Neural cell (in vitro differentiated cells): ENCODE data around the gene PVALEF. TPM values are rescaled to one million over a fixed set of nuclear protein-coding genes. Genes with fewer than 3 reads are reported as not detected.

Experiments
- H2AFZ ChIP-seq: fragments of 200-600, 300-800 bp; sonication (generic), shearing (Covaris generic); 2 replicates; pipeline ENCODE4 v1.6.0; 2014; ENCODE audit warnings: low read depth, mild to moderate bottlenecking, antibody characterized with exemption, low read length, moderate library complexity
- H3F3A ChIP-seq: fragments of 200-600 bp; shearing (Covaris generic); 2 replicates; pipeline ENCODE4 v1.6.1; 2016; ENCODE audit warnings: mild to moderate bottlenecking, moderate library complexity, mixed read lengths, antibody characterized with exemption, low read length; ENCODE audit not compliant: insufficient read depth, poor library complexity, severe bottlenecking
- H3K27ac ChIP-seq: fragments of 200-600, 300-800 bp; sonication (generic), shearing (Covaris generic); 2 replicates; pipeline ENCODE4 v1.5.1; 2014; ENCODE audit warnings: mild to moderate bottlenecking, low read length, moderate library complexity
- H3K27me3 ChIP-seq: fragments of 300-800, 200-600 bp; sonication (generic), shearing (Covaris generic); 2 replicates; pipeline ENCODE4 v1.6.0; 2014; ENCODE audit warnings: mild to moderate bottlenecking, low read depth, low read length, moderate library complexity; ENCODE audit not compliant: insufficient read depth
- H3K36me3 ChIP-seq: fragments of 300-800, 200-600 bp; sonication (generic), shearing (Covaris generic); 2 replicates; pipeline ENCODE4 v1.5.1; 2014; ENCODE audit warnings: mild to moderate bottlenecking, antibody characterized with exemption, low read length, moderate library complexity; ENCODE audit not compliant: insufficient read depth
- H3K4me2 ChIP-seq: fragments of 300-800, 200-600 bp; sonication (generic), shearing (Covaris generic); 2 replicates; pipeline ENCODE4 v1.6.0; 2014; ENCODE audit warnings: mild to moderate bottlenecking, low read length
- H3K4me3 ChIP-seq: fragments of 300-800, 200-600 bp; sonication (generic), shearing (Covaris generic); 2 replicates; pipeline ENCODE4 v1.5.1; 2014; ENCODE audit warnings: mild to moderate bottlenecking, low read length, moderate library complexity
- H3K79me2 ChIP-seq: fragments of 200-600 bp; shearing (Covaris generic); replicated peaks from 2 replicates; pipeline ENCODE4 v1.6.0; 2014; ENCODE audit warnings: mild to moderate bottlenecking, low read length, moderate library complexity; ENCODE audit not compliant: insufficient read depth
- H3K9ac ChIP-seq: fragments of 300-800, 200-600 bp; sonication (generic), shearing (Covaris generic); 2 replicates; pipeline ENCODE4 v1.6.1; 2016; ENCODE audit warnings: mild to moderate bottlenecking, low read length, mixed read lengths
- H3K9me2 ChIP-seq: fragments of 200-600 bp; shearing (Covaris generic); 2 replicates; pipeline ENCODE4 v1.6.1; 2016; ENCODE audit warnings: mild to moderate bottlenecking, low read length, mixed read lengths; ENCODE audit not compliant: insufficient read depth
- H3K9me3 ChIP-seq: fragments of 200-600, 300-800 bp; sonication (generic), shearing (Covaris generic); 2 replicates; pipeline ENCODE4 v1.6.1; 2016; ENCODE audit warnings: mild to moderate bottlenecking, mixed run types, low read length, moderate library complexity, mixed read lengths
- H4K20me1 ChIP-seq: fragments of 200-600 bp; shearing (Covaris generic); 2 replicates; pipeline ENCODE4 v1.6.1; 2016; ENCODE audit warnings: mild to moderate bottlenecking, mixed run types; ENCODE audit not compliant: insufficient read depth
- EP300 ChIP-seq: fragments of 450-650 bp; conservative IDR thresholded peaks from 2 replicates; pipeline ENCODE4 v1.6.1; 2014; ENCODE audit warnings: antibody characterized with exemption, mild to moderate bottlenecking, moderate library complexity; ENCODE audit not compliant: poor library complexity, severe bottlenecking
- EZH2 ChIP-seq: fragments of 200-600, 300-800 bp; shearing (Covaris generic), sonication (generic); IDR thresholded peaks from 2 replicates; pipeline ENCODE4 v1.6.1; 2014; ENCODE audit warnings: antibody characterized with exemption, low read length, borderline replicate concordance, mild to moderate bottlenecking; ENCODE audit not compliant: insufficient read depth, poor library complexity, severe bottlenecking
- MXI1 ChIP-seq: fragments of 450-650 bp; conservative IDR thresholded peaks from 2 replicates; pipeline ENCODE4 v1.6.1; 2014; ENCODE audit warnings: antibody characterized with exemption, mild to moderate bottlenecking; ENCODE audit not compliant: poor library complexity, severe bottlenecking
- POLR2AphosphoS5 ChIP-seq: IDR thresholded peaks from 2 replicates; pipeline ENCODE4 v1.6.1; 2012
- RAD21 ChIP-seq: fragments of 450-650 bp; conservative IDR thresholded peaks from 2 replicates; pipeline ENCODE4 v1.6.1; 2014; ENCODE audit warnings: antibody characterized with exemption, mild to moderate bottlenecking, moderate library complexity
- SMC3 ChIP-seq: fragments of 450-650 bp; conservative IDR thresholded peaks from 2 replicates; pipeline ENCODE4 v1.6.1; 2014; ENCODE audit warnings: antibody characterized with exemption, mild to moderate bottlenecking, moderate library complexity; ENCODE audit not compliant: poor library complexity
- TAF1 ChIP-seq: IDR thresholded peaks from 2 replicates; pipeline ENCODE4 v1.6.1; 2012; ENCODE audit warnings: low read depth
- polyA plus RNA-seq: library from polyadenylated mRNA; depleted of rRNA; stranded (reverse); fragments of >200 nt; gene quantifications from 2 replicates; pipeline ENCODE4 v1.2.3, GENCODE V29; 2014
- TF ChIP-seq, protein P1 (sequence below): fragments of 450-650 bp; IDR thresholded peaks from 2 replicates; pipeline ENCODE4 v1.5.1; 2014; ENCODE audit warnings: antibody characterized with exemption, mild to moderate bottlenecking, moderate library complexity; ENCODE audit not compliant: poor library complexity, severe bottlenecking
- TF ChIP-seq, protein P2 (sequence below): IDR thresholded peaks from 2 replicates; pipeline ENCODE4 v1.6.1; 2012; ENCODE audit warnings: borderline replicate concordance

Gene PVALEF
- polyA plus RNA-seq, 1 donor from 2014 or later, result not detected

DNA sequence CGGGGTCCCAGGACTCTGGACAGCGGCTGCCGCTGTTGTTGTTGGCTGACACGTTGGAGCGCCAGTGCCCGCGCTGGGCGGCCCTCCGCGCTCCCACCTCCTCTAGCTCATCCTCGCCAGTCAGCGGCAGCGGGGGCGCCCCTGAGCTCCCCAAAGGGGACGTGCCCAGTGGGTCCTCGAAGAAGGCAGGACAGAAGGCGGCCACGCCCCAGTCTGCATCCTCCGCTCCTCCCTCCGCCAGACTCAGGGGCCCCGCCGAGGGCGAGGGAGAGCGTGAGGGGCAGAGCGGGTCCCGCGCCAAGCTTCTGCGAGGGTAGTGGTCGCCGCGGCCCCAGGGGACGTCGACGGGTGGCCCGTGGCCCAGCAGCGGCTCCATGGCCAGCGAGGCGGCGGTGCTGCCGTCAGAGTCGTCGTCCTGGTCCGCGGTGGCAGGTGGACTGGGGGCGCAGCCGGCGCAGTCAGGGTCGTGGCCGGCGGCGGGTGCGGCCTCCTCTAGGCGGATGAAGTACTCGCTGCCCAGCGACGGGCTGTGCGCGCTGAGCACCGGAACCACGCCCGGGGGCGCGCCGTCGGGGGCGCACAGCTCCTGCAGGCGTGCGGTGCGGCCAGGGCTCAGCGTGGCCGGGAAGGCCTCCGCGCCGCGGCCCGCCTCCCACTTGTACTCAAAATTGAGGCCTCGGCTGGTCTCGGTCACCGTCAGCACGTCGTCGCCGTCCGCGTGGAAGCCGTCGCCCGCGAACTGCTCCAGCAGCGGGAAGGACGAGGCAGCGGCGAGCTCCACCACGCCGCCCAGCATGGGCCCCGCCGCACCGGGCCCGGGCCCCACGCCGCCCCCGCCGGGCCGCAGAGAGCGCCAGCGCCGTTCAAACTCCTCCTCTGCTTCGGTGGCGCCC, 43.2 kb upstream of the PVALEF start:
- Histone ChIP-seq H3K79me2 (no peaks in the 10 kb centered on the region), H3K9me2 (no peaks in the 10 kb centered on the region), H3K9me3 (no peaks in the 10 kb centered on the region), H3F3A (no peaks in the 10 kb centered on the region), H3K4me3 (no peak overlapping the region), H4K20me1 (no peaks in the 10 kb centered on the region), H3K36me3 (no peaks in the 10 kb centered on the region), H3K4me2 (no peak overlapping the region), H2AFZ (no peak overlapping the region), H3K9ac (no peak overlapping the region), H3K27me3 (no peaks in the 10 kb centered on the region), H3K27ac (no peak overlapping the region)
- TF ChIP-seq, protein P1, sequence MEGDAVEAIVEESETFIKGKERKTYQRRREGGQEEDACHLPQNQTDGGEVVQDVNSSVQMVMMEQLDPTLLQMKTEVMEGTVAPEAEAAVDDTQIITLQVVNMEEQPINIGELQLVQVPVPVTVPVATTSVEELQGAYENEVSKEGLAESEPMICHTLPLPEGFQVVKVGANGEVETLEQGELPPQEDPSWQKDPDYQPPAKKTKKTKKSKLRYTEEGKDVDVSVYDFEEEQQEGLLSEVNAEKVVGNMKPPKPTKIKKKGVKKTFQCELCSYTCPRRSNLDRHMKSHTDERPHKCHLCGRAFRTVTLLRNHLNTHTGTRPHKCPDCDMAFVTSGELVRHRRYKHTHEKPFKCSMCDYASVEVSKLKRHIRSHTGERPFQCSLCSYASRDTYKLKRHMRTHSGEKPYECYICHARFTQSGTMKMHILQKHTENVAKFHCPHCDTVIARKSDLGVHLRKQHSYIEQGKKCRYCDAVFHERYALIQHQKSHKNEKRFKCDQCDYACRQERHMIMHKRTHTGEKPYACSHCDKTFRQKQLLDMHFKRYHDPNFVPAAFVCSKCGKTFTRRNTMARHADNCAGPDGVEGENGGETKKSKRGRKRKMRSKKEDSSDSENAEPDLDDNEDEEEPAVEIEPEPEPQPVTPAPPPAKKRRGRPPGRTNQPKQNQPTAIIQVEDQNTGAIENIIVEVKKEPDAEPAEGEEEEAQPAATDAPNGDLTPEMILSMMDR, result no peak
- no peak for TF ChIP-seq MXI1
- TF ChIP-seq POLR2AphosphoS5, result no peak

DNA sequence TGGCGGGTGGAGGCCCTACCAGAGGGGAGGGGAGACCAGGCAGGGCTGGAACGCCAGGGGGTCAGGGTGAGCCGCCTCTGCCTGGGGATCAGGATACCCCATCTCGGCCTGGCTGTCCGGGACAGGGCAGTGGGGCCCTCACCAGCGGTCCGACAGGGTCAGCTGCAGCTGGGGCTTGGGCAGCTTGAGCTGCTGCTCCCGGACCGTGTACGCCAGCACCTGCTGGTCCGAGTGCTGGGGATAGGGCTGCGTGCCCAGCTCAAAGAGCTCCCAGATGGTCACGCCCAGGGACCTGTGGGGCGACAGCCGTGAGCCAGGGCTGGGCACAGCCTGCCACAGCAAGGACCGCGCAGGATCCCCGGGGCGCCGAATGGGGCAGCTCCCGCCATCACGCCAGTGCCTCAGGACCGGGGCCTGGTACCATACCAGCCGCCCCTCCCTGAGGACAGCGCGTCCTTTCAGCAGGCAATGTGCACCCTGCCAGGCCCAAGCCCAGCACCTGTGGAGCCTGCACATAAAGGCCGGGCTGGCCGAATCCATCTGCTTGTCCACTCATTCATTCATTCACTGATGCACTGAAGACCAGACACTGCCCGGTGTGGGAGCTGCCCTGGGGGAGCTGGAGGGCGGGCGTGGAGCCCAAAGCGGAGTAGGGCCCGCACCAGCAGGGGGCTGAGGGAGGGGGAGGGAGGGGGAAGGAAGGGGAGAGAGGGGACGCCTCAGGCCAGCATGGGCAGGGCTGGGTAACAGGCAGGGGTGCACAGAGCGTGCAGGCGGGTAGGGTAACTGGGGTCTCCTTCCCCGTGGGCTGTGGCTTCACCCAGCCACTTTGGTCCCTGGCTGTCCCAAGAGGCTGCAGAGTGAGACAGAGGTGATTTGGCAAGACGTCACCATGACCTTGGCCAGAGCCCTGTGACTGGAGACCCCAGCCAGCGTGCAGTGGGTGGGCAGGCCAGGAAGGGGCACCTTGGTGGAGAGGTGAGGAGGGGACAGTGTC, 42.0 kb upstream of the PVALEF start:
- H3K9me2 ChIP-seq, result no peaks in the 10 kb centered on the region
- no peak overlapping the region for H3K27ac ChIP-seq
- H3K36me3 ChIP-seq, result no peaks in the 10 kb centered on the region
- H2AFZ ChIP-seq, result no peak overlapping the region
- no peaks in the 10 kb centered on the region for H3K79me2 ChIP-seq
- no peak overlapping the region for H3K9ac ChIP-seq
- no peaks in the 10 kb centered on the region for H3K9me3 ChIP-seq
- no peak overlapping the region for H3K4me2 ChIP-seq
- no peaks in the 10 kb centered on the region for H4K20me1 ChIP-seq
- no peaks in the 10 kb centered on the region for H3F3A ChIP-seq
- TF ChIP-seq EZH2 (no peak), TAF1 (no peak), SMC3 (no peak), POLR2AphosphoS5 (no peak), EP300 (no peak), RAD21 (no peak), MXI1 (no peak)
- TF ChIP-seq, protein P1, result no peak
- TF ChIP-seq, protein P2, sequence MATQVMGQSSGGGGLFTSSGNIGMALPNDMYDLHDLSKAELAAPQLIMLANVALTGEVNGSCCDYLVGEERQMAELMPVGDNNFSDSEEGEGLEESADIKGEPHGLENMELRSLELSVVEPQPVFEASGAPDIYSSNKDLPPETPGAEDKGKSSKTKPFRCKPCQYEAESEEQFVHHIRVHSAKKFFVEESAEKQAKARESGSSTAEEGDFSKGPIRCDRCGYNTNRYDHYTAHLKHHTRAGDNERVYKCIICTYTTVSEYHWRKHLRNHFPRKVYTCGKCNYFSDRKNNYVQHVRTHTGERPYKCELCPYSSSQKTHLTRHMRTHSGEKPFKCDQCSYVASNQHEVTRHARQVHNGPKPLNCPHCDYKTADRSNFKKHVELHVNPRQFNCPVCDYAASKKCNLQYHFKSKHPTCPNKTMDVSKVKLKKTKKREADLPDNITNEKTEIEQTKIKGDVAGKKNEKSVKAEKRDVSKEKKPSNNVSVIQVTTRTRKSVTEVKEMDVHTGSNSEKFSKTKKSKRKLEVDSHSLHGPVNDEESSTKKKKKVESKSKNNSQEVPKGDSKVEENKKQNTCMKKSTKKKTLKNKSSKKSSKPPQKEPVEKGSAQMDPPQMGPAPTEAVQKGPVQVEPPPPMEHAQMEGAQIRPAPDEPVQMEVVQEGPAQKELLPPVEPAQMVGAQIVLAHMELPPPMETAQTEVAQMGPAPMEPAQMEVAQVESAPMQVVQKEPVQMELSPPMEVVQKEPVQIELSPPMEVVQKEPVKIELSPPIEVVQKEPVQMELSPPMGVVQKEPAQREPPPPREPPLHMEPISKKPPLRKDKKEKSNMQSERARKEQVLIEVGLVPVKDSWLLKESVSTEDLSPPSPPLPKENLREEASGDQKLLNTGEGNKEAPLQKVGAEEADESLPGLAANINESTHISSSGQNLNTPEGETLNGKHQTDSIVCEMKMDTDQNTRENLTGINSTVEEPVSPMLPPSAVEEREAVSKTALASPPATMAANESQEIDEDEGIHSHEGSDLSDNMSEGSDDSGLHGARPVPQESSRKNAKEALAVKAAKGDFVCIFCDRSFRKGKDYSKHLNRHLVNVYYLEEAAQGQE, result no peak
- H3K4me3 ChIP-seq, result no peak overlapping the region
- no peaks in the 10 kb centered on the region for H3K27me3 ChIP-seq
